HG03520 (cell line): ENCODE data around the gene LAMC2.

Experiments used
- ATAC-seq: cut with Tn5 transposase; IDR thresholded peaks from one replicate; pipeline ENCODE4 v1.9.1; 2021; ENCODE audit warnings: mild to moderate bottlenecking, moderate library complexity; ENCODE audit not compliant: unreplicated experiment

LAMC2 gene

GRCh38 chr1:183283286-183283685 is 97.2 kb downstream of the LAMC2 start:
- ATAC-seq, result no peak

- no peak for ATAC-seq
These were observed 98.0 kb downstream of the LAMC2 start for GRCh38 chr1:183284086-183284485.

- ATAC-seq, result no peak
These were observed 99.2 kb downstream of the LAMC2 start for GRCh38 chr1:183285256-183285655.

GRCh38 chr1:183285746-183286145 is 99.7 kb downstream of the LAMC2 start:
- ATAC-seq, result no peak

GRCh38 chr1:183287191-183287675 is 101.2 kb downstream of the LAMC2 start:
- no peak for ATAC-seq

- ATAC-seq, result no peak
These were observed 102.5 kb downstream of the LAMC2 start for GRCh38 chr1:183288583-183288982.

- ATAC-seq, result no peak
These were observed 103.0 kb downstream of the LAMC2 start for GRCh38 chr1:183289051-183289496.

- no peak for ATAC-seq
These were observed 104.6 kb downstream of the LAMC2 start for GRCh38 chr1:183290628-183291027.

- no peak for ATAC-seq
These were observed 105.2 kb downstream of the LAMC2 start for GRCh38 chr1:183291216-183291762.

- ATAC-seq, result no peak
These were observed 105.9 kb downstream of the LAMC2 start for GRCh38 chr1:183291802-183292514.

- ATAC-seq, result no peak
These were observed 107.2 kb downstream of the LAMC2 start for GRCh38 chr1:183293241-183293640.

GRCh38 chr1:183293876-183294275 is 107.8 kb downstream of the LAMC2 start:
- ATAC-seq, result no peak
